WTC11 (cell line): ENCODE measurements around the gene GOLGA7B.

Experiments used
- CREM ChIP-seq: sonication (generic); formaldehyde crosslinking; IDR thresholded peaks from 2 replicates; pipeline ENCODE4 v1.8.1; 2022; ENCODE audit warnings: mild to moderate bottlenecking, missing genetic modification reagents, moderate library complexity
- ETV6 ChIP-seq: sonication (generic); formaldehyde crosslinking; IDR thresholded peaks from 2 replicates; pipeline ENCODE4 v1.8.1; 2022; ENCODE audit warnings: mild to moderate bottlenecking, missing genetic modification reagents
- FOXJ3 ChIP-seq: sonication (generic); formaldehyde crosslinking; IDR thresholded peaks from 2 replicates; pipeline ENCODE4 v1.9.0; 2021; ENCODE audit warnings: missing genetic modification reagents, mild to moderate bottlenecking, borderline replicate concordance
- MYBL2 ChIP-seq: sonication (generic); formaldehyde crosslinking; IDR thresholded peaks from 2 replicates; pipeline ENCODE4 v1.8.1; 2023; ENCODE audit warnings: mild to moderate bottlenecking, moderate library complexity, missing genetic modification reagents
- RELA ChIP-seq: sonication (generic); formaldehyde crosslinking; IDR thresholded peaks from 2 replicates; pipeline ENCODE4 v1.8.1; 2022; ENCODE audit warnings: missing genetic modification reagents, mild to moderate bottlenecking, borderline replicate concordance
- SP1 ChIP-seq: sonication (generic); formaldehyde crosslinking; conservative IDR thresholded peaks from 2 replicates; pipeline ENCODE4 v1.8.1; 2022; ENCODE audit warnings: missing genetic modification reagents
- ZBTB21 ChIP-seq: sonication (generic); formaldehyde crosslinking; IDR thresholded peaks from 2 replicates; pipeline ENCODE4 v1.8.1; 2023; ENCODE audit warnings: mild to moderate bottlenecking, missing genetic modification reagents, borderline replicate concordance
- TF ChIP-seq, protein P1 (sequence below): fragments of 200-600 bp; IDR thresholded peaks from 2 replicates; pipeline ENCODE4 v1.8.0; 2022; ENCODE audit warnings: antibody characterized with exemption
- TF ChIP-seq, protein P2 (sequence below): sonication (generic); formaldehyde crosslinking; IDR thresholded peaks from 2 replicates; pipeline ENCODE4 v1.8.1; 2023; ENCODE audit warnings: mild to moderate bottlenecking, moderate library complexity, missing genetic modification reagents
- TF ChIP-seq, protein P3 (sequence below): sonication (generic); formaldehyde crosslinking; conservative IDR thresholded peaks from 2 replicates; pipeline ENCODE4 v1.8.1; 2022; ENCODE audit warnings: mild to moderate bottlenecking, missing genetic modification reagents
- TF ChIP-seq, protein P4 (sequence below): fragments of 250-450 bp; sonication (Bioruptor Pico); IDR thresholded peaks from 2 replicates; pipeline ENCODE4 v1.9.0; 2021; ENCODE audit warnings: mild to moderate bottlenecking, borderline replicate concordance
- TF ChIP-seq, protein P5 (sequence below): sonication (generic); formaldehyde crosslinking; IDR thresholded peaks from 2 replicates; pipeline ENCODE4 v1.8.0; 2023; ENCODE audit warnings: missing genetic modification reagents
- TF ChIP-seq, protein P6 (sequence below): sonication (generic); formaldehyde crosslinking; IDR thresholded peaks from 2 replicates; pipeline ENCODE4 v1.8.0; 2022; ENCODE audit warnings: mild to moderate bottlenecking, missing genetic modification reagents

DNA sequence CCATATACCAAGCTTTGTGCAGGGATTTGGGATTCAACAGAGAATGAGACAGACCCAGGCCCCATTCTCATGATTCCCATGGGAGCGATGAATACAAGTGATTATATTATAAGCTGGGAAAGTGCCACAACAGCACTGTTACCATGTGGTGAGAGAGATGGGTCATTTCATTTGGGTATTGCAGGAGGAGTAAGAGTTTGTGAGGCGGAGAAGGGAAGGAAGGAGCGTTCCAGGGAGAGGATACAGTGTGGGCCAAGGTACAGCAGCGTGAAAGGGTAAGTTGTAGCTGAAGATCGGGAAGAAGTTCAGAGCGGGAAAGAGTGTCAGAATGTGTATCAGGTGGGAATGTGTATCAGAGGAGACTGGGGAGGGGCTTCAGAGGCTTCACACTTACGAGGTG is 38.5 kb downstream of the GOLGA7B start:
- TF ChIP-seq, protein P1, sequence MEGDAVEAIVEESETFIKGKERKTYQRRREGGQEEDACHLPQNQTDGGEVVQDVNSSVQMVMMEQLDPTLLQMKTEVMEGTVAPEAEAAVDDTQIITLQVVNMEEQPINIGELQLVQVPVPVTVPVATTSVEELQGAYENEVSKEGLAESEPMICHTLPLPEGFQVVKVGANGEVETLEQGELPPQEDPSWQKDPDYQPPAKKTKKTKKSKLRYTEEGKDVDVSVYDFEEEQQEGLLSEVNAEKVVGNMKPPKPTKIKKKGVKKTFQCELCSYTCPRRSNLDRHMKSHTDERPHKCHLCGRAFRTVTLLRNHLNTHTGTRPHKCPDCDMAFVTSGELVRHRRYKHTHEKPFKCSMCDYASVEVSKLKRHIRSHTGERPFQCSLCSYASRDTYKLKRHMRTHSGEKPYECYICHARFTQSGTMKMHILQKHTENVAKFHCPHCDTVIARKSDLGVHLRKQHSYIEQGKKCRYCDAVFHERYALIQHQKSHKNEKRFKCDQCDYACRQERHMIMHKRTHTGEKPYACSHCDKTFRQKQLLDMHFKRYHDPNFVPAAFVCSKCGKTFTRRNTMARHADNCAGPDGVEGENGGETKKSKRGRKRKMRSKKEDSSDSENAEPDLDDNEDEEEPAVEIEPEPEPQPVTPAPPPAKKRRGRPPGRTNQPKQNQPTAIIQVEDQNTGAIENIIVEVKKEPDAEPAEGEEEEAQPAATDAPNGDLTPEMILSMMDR: no peak
- TF ChIP-seq, protein P2, sequence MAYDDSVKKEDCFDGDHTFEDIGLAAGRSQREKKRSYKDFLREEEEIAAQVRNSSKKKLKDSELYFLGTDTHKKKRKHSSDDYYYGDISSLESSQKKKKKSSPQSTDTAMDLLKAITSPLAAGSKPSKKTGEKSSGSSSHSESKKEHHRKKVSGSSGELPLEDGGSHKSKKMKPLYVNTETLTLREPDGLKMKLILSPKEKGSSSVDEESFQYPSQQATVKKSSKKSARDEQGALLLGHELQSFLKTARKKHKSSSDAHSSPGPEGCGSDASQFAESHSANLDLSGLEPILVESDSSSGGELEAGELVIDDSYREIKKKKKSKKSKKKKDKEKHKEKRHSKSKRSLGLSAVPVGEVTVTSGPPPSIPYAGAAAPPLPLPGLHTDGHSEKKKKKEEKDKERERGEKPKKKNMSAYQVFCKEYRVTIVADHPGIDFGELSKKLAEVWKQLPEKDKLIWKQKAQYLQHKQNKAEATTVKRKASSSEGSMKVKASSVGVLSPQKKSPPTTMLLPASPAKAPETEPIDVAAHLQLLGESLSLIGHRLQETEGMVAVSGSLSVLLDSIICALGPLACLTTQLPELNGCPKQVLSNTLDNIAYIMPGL: no peak
- TF ChIP-seq, protein P3, sequence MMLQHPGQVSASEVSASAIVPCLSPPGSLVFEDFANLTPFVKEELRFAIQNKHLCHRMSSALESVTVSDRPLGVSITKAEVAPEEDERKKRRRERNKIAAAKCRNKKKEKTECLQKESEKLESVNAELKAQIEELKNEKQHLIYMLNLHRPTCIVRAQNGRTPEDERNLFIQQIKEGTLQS (CRISPR knock-in tag): no peak
- TF ChIP-seq CREM: no peak
- TF ChIP-seq FOXJ3 (CRISPR knock-in tag): no peak
- no peak for TF ChIP-seq ETV6 (CRISPR knock-in tag)
- TF ChIP-seq, protein P4, sequence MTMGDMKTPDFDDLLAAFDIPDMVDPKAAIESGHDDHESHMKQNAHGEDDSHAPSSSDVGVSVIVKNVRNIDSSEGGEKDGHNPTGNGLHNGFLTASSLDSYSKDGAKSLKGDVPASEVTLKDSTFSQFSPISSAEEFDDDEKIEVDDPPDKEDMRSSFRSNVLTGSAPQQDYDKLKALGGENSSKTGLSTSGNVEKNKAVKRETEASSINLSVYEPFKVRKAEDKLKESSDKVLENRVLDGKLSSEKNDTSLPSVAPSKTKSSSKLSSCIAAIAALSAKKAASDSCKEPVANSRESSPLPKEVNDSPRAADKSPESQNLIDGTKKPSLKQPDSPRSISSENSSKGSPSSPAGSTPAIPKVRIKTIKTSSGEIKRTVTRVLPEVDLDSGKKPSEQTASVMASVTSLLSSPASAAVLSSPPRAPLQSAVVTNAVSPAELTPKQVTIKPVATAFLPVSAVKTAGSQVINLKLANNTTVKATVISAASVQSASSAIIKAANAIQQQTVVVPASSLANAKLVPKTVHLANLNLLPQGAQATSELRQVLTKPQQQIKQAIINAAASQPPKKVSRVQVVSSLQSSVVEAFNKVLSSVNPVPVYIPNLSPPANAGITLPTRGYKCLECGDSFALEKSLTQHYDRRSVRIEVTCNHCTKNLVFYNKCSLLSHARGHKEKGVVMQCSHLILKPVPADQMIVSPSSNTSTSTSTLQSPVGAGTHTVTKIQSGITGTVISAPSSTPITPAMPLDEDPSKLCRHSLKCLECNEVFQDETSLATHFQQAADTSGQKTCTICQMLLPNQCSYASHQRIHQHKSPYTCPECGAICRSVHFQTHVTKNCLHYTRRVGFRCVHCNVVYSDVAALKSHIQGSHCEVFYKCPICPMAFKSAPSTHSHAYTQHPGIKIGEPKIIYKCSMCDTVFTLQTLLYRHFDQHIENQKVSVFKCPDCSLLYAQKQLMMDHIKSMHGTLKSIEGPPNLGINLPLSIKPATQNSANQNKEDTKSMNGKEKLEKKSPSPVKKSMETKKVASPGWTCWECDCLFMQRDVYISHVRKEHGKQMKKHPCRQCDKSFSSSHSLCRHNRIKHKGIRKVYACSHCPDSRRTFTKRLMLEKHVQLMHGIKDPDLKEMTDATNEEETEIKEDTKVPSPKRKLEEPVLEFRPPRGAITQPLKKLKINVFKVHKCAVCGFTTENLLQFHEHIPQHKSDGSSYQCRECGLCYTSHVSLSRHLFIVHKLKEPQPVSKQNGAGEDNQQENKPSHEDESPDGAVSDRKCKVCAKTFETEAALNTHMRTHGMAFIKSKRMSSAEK: no peak
- TF ChIP-seq, protein P5, sequence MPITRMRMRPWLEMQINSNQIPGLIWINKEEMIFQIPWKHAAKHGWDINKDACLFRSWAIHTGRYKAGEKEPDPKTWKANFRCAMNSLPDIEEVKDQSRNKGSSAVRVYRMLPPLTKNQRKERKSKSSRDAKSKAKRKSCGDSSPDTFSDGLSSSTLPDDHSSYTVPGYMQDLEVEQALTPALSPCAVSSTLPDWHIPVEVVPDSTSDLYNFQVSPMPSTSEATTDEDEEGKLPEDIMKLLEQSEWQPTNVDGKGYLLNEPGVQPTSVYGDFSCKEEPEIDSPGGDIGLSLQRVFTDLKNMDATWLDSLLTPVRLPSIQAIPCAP (CRISPR knock-in tag): no peak
- no peak for TF ChIP-seq SP1 (CRISPR knock-in tag)
- no peak for TF ChIP-seq RELA (CRISPR knock-in tag)
- no peak for TF ChIP-seq ZBTB21 (CRISPR knock-in tag)
- TF ChIP-seq MYBL2 (CRISPR knock-in tag): no peak
- TF ChIP-seq, protein P6, sequence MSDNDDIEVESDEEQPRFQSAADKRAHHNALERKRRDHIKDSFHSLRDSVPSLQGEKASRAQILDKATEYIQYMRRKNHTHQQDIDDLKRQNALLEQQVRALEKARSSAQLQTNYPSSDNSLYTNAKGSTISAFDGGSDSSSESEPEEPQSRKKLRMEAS (CRISPR knock-in tag): no peak
